WTC11 (cell line): ENCODE results near the gene CDCP1. TPM values are rescaled to one million over a fixed set of nuclear protein-coding genes. Genes with fewer than 3 reads are reported as not detected.

Experiments
- ATAC-seq: fragments of 200-7000 bp; cut with Tn5 transposase; 2 replicates; pipeline ENCODE4 v1.10.0; 2021; ENCODE audit warnings: mild to moderate bottlenecking, moderate library complexity
- CTCF ChIA-PET: fragments of 300-600 bp; sonication (Branson Sonifier 250); formaldehyde crosslinking; loops from one replicate; lab custom pipeline; 2021; ENCODE audit warnings: antibody characterized with exemption; lab: Charles Lee
- POLR2A ChIA-PET: fragments of 350-600 bp; sonication (Branson Sonifier 250); formaldehyde crosslinking; loops from one replicate; lab custom pipeline; 2021; ENCODE audit warnings: antibody characterized with exemption; lab: Charles Lee
- DNase-seq: peaks from one replicate; pipeline ENCODE4 v3.0.0; 2021; ENCODE audit warnings: low spot score
- H3K27ac Mint-ChIP-seq: 2 replicates; pipeline ENCODE4 v1.8.0; 2021; ENCODE audit warnings: mixed read lengths
- H3K27me3 Mint-ChIP-seq: 2 replicates; pipeline ENCODE4 v1.8.0; 2021; ENCODE audit warnings: low read depth, mild to moderate bottlenecking, moderate library complexity, mixed read lengths
- H3K36me3 Mint-ChIP-seq: 2 replicates; pipeline ENCODE4 v1.8.0; 2021; ENCODE audit warnings: mixed read lengths
- H3K4me1 Mint-ChIP-seq: 2 replicates; pipeline ENCODE4 v1.8.0; 2022; ENCODE audit warnings: mixed read lengths
- H3K4me3 Mint-ChIP-seq: 2 replicates; pipeline ENCODE4 v1.8.0; 2021; ENCODE audit warnings: mild to moderate bottlenecking, moderate library complexity, mixed read lengths
- H3K9me3 Mint-ChIP-seq: 2 replicates; pipeline ENCODE4 v1.8.0; 2021; ENCODE audit warnings: mixed read lengths
- HMGA2 ChIP-seq: fragments of 250-450 bp; sonication (Bioruptor Pico); IDR thresholded peaks from 2 replicates; pipeline ENCODE4 v1.4.0; 2021; ENCODE audit warnings: mild to moderate bottlenecking, moderate library complexity
- JAZF1 ChIP-seq: fragments of 250-450 bp; sonication (Bioruptor Pico); IDR thresholded peaks from 2 replicates; pipeline ENCODE4 v1.9.0; 2021; ENCODE audit warnings: moderate library complexity, mild to moderate bottlenecking, inconsistent platforms
- JUN ChIP-seq: sonication (generic); formaldehyde crosslinking; IDR thresholded peaks from 2 replicates; pipeline ENCODE4 v1.8.0; 2023; ENCODE audit warnings: mild to moderate bottlenecking, missing genetic modification reagents
- MAX ChIP-seq: sonication (generic); formaldehyde crosslinking; IDR thresholded peaks from 2 replicates; pipeline ENCODE4 v1.8.0; 2022; ENCODE audit warnings: mild to moderate bottlenecking, missing genetic modification reagents
- NR2C2 ChIP-seq: sonication (generic); formaldehyde crosslinking; IDR thresholded peaks from 2 replicates; pipeline ENCODE4 v1.8.0; 2022; ENCODE audit warnings: mild to moderate bottlenecking, missing genetic modification reagents
- PRRX2 ChIP-seq: fragments of 250-450 bp; sonication (Bioruptor Pico); IDR thresholded peaks from 2 replicates; pipeline ENCODE4 v1.8.0; 2021; ENCODE audit warnings: mild to moderate bottlenecking
- RELA ChIP-seq: sonication (generic); formaldehyde crosslinking; IDR thresholded peaks from 2 replicates; pipeline ENCODE4 v1.8.1; 2022; ENCODE audit warnings: missing genetic modification reagents, mild to moderate bottlenecking, borderline replicate concordance
- SMAD3 ChIP-seq: sonication (generic); formaldehyde crosslinking; IDR thresholded peaks from 2 replicates; pipeline ENCODE4 v1.8.0; 2022; ENCODE audit warnings: missing genetic modification reagents, mild to moderate bottlenecking, borderline replicate concordance
- SOX15 ChIP-seq: fragments of 250-450 bp; sonication (Bioruptor Pico); IDR thresholded peaks from 2 replicates; pipeline ENCODE4 v1.9.0; 2021; ENCODE audit warnings: mild to moderate bottlenecking
- TCF7 ChIP-seq: sonication (generic); formaldehyde crosslinking; IDR thresholded peaks from 2 replicates; pipeline ENCODE4 v1.8.0; 2022; ENCODE audit warnings: mild to moderate bottlenecking, low read depth, missing genetic modification reagents, moderate library complexity
- ZNF232 ChIP-seq: sonication (generic); formaldehyde crosslinking; IDR thresholded peaks from 2 replicates; pipeline ENCODE4 v1.8.0; 2022; ENCODE audit warnings: mild to moderate bottlenecking, missing genetic modification reagents
- ZNF532 ChIP-seq: fragments of 250-450 bp; sonication (Bioruptor Pico); IDR thresholded peaks from 2 replicates; pipeline ENCODE4 v1.9.0; 2021; ENCODE audit warnings: mild to moderate bottlenecking, borderline replicate concordance
- total RNA-seq: library from RNA; stranded (reverse); gene quantifications from 3 replicates; pipeline ENCODE4 v1.2.3, GENCODE V29; 2021
- TF ChIP-seq, protein P1 (sequence below): sonication (generic); formaldehyde crosslinking; IDR thresholded peaks from 2 replicates; pipeline ENCODE4 v1.8.1; 2023; ENCODE audit warnings: mild to moderate bottlenecking, missing genetic modification reagents
- TF ChIP-seq, protein P2 (sequence below): sonication (generic); formaldehyde crosslinking; IDR thresholded peaks from 2 replicates; pipeline ENCODE4 v1.8.0; 2023; ENCODE audit warnings: mild to moderate bottlenecking, missing genetic modification reagents

CDCP1 gene
- total RNA-seq, 1 experiment from 2014 or later: 14.6 TPM

DNA sequence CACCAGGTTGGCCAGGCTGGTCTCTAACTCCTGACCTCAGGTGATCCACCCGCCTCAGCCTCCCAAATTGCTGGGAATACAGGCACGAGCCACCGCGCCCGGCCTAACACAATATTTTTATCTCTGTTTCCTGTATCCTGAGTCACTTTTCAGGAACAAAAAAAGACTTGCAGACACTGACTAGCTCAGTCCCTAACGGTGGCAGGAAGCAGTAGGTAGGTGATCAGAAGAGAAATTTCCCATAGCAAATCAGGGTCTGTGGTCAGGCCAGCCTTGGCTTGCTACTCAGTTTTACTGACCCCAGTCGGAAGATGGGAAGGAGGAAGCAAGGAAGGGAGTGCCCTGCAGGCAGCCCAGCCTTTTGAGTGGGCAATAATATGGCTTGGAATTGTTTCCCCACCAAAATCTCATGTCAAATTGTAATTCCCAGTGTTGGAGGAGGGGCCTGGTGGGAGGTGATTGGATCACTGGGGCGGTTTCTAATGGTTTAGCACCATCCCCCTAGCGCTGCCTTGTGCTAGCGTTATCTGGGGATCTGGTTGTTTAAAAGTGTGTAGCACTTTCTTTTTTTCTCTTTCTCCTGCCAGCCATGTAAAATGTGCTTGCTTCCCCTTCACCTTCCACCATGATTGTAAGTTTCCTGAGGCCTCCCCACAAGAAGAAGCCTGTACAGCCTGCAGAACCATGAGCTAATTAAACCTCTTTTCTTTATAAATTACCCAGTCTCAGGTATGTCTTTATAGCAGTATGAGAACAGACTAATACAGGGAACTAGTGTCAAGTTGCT lies 19.5 kb upstream of the CDCP1 start:
- TF ChIP-seq SMAD3 (CRISPR knock-in tag) (no peak), TCF7 (no peak), ZNF232 (CRISPR knock-in tag) (no peak), RELA (CRISPR knock-in tag) (no peak), JUN (no peak), ZNF532 (no peak), SOX15 (CRISPR knock-in tag) (no peak), JAZF1 (CRISPR knock-in tag) (no peak), NR2C2 (CRISPR knock-in tag) (no peak)
- TF ChIP-seq, protein P1, sequence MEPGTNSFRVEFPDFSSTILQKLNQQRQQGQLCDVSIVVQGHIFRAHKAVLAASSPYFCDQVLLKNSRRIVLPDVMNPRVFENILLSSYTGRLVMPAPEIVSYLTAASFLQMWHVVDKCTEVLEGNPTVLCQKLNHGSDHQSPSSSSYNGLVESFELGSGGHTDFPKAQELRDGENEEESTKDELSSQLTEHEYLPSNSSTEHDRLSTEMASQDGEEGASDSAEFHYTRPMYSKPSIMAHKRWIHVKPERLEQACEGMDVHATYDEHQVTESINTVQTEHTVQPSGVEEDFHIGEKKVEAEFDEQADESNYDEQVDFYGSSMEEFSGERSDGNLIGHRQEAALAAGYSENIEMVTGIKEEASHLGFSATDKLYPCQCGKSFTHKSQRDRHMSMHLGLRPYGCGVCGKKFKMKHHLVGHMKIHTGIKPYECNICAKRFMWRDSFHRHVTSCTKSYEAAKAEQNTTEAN (CRISPR knock-in tag): no peak
- TF ChIP-seq, all 79 proteins: peak for 0
- no peaks in the 10 kb centered on the region; the same call in 1 of the 2 replicates for H3K27me3 Mint-ChIP-seq
- H3K4me1 Mint-ChIP-seq: peaks cover 21% of the 10 kb centered on the region
- H3K4me3 Mint-ChIP-seq: no peak overlapping the region
- H3K27ac Mint-ChIP-seq: no peak overlapping the region
- ChIA-PET CTCF (no interaction called here), POLR2A (no interaction called here)
- H3K36me3 Mint-ChIP-seq: no peaks in the 10 kb centered on the region
- no peaks in the 10 kb centered on the region for H3K9me3 Mint-ChIP-seq
- no peak for ATAC-seq
- no peak for DNase-seq

- no peak for ATAC-seq
- Mint-ChIP-seq H3K36me3 (no peaks in the 10 kb centered on the region), H3K27ac (no peak overlapping the region)
- CTCF ChIA-PET: interaction anchor here (0.6 to 1.0 kb wide), 2 partner anchors 46 to 109 kb away, joined by 4 read pairs; no protein-coding TSS in a partner anchor
- POLR2A ChIA-PET: no interaction called here
- DNase-seq: no peak
- TF ChIP-seq PRRX2 (CRISPR knock-in tag): no peak
- no peak for TF ChIP-seq RELA (CRISPR knock-in tag)
- TF ChIP-seq, protein P2, sequence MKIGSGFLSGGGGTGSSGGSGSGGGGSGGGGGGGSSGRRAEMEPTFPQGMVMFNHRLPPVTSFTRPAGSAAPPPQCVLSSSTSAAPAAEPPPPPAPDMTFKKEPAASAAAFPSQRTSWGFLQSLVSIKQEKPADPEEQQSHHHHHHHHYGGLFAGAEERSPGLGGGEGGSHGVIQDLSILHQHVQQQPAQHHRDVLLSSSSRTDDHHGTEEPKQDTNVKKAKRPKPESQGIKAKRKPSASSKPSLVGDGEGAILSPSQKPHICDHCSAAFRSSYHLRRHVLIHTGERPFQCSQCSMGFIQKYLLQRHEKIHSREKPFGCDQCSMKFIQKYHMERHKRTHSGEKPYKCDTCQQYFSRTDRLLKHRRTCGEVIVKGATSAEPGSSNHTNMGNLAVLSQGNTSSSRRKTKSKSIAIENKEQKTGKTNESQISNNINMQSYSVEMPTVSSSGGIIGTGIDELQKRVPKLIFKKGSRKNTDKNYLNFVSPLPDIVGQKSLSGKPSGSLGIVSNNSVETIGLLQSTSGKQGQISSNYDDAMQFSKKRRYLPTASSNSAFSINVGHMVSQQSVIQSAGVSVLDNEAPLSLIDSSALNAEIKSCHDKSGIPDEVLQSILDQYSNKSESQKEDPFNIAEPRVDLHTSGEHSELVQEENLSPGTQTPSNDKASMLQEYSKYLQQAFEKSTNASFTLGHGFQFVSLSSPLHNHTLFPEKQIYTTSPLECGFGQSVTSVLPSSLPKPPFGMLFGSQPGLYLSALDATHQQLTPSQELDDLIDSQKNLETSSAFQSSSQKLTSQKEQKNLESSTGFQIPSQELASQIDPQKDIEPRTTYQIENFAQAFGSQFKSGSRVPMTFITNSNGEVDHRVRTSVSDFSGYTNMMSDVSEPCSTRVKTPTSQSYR (CRISPR knock-in tag): no peak
- no peak for TF ChIP-seq HMGA2 (CRISPR knock-in tag)
- no peak for TF ChIP-seq MAX (CRISPR knock-in tag)
- TF ChIP-seq, all 79 proteins: peak for 0
- Mint-ChIP-seq H3K9me3 (no peaks in the 10 kb centered on the region), H3K4me1 (peaks cover 21% of the 10 kb centered on the region), H3K27me3 (no peaks in the 10 kb centered on the region; the same call in 1 of the 2 replicates), H3K4me3 (no peak overlapping the region)
Measured at GRCh38 chr3:45164056-45164455, 17.9 kb upstream of the CDCP1 start.
